ENCODE data around the gene ETS1.
A peak's percentile ranks its signal among the peaks of the same experiment; 100 is the strongest.

The ETS1 gene

GRCh38 chr11:128480665-128481064 lies 106.7 kb downstream of the ETS1 start:
- H3K4me3 ChIP-seq (ENCODE audit: low read depth, low read length), result no peak overlapping the region
- TF ChIP-seq MYC (IDR thresholded peaks at IDR 0.05; ENCODE audit: low read depth, low read length) (no peak), CTCF (IDR thresholded peaks at IDR 0.05; ENCODE audit: low read depth, low read length) (no peak), POLR2A (IDR thresholded peaks at IDR 0.05; ENCODE audit: extremely low read depth, insufficient read length) (no peak)
- TF ChIP-seq, protein P1, sequence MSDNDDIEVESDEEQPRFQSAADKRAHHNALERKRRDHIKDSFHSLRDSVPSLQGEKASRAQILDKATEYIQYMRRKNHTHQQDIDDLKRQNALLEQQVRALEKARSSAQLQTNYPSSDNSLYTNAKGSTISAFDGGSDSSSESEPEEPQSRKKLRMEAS (IDR thresholded peaks at IDR 0.05; ENCODE audit: low read depth, low read length), result no peak
- no peak for DNase-seq (ENCODE audit: low read depth)

DNA sequence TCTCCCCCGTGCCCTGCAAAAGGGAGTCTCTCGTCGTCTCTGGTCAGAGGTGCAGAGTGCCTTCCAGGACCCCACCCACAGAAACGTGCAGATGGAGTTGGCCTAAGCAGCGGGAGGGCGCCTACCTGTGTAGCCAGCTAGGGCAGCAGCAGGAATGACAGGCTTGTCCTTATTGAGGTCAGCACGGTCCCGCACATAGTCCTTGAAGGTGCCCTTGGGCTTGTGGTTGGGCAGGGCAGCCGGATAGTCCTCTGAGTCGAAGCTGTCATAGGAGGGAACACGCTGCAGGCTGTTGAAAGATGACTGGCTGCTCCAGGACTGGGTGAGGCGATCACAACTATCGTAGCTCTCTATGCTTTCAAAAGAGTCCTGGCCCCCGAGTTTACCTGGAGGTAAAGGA lies 107.3 kb downstream of the ETS1 start:
- H3K4me3 ChIP-seq (ENCODE audit: low read depth, low read length), result no peak overlapping the region
- peak; percentile 29 for DNase-seq (ENCODE audit: low read depth)
- TF ChIP-seq CTCF (IDR thresholded peaks at IDR 0.05; ENCODE audit: low read depth, low read length) (no peak), MYC (IDR thresholded peaks at IDR 0.05; ENCODE audit: low read depth, low read length) (no peak), POLR2A (IDR thresholded peaks at IDR 0.05; ENCODE audit: extremely low read depth, insufficient read length) (no peak)
- TF ChIP-seq, protein P1 (IDR thresholded peaks at IDR 0.05; ENCODE audit: low read depth, low read length), result no peak

DNA sequence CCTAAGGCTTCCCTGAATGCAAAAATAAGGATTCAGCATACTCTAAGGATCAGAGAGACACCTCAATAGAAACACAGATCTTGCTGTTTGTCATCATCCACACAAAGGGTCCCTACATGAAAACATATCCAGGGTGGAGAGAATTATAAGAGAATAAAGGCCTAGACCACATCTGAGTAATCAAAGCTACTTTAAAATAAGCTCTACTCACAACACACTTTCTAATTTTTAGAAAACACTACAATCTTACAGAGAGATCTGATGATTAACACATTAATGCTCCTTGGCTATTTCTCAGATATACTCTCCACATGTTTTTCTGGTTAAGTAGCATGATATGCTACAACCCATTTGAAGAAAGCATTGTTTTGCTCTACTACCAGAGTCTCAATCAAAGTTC lies 108.2 kb downstream of the ETS1 start:
- H3K4me3 ChIP-seq (ENCODE audit: low read depth, low read length), result no peak overlapping the region
- TF ChIP-seq CTCF (IDR thresholded peaks at IDR 0.05; ENCODE audit: low read depth, low read length) (no peak), MYC (IDR thresholded peaks at IDR 0.05; ENCODE audit: low read depth, low read length) (no peak), POLR2A (IDR thresholded peaks at IDR 0.05; ENCODE audit: extremely low read depth, insufficient read length) (no peak)
- TF ChIP-seq, protein P1 (IDR thresholded peaks at IDR 0.05; ENCODE audit: low read depth, low read length), result no peak
- no peak for DNase-seq (ENCODE audit: low read depth)

GRCh38 chr11:128478305-128478704 lies 109.1 kb downstream of the ETS1 start:
- TF ChIP-seq, protein P1 (IDR thresholded peaks at IDR 0.05; ENCODE audit: low read depth, low read length), result no peak
- TF ChIP-seq CTCF (IDR thresholded peaks at IDR 0.05; ENCODE audit: low read depth, low read length) (no peak), POLR2A (IDR thresholded peaks at IDR 0.05; ENCODE audit: extremely low read depth, insufficient read length) (no peak), MYC (IDR thresholded peaks at IDR 0.05; ENCODE audit: low read depth, low read length) (no peak)
- H3K4me3 ChIP-seq (ENCODE audit: low read depth, low read length), result no peak overlapping the region
- DNase-seq (ENCODE audit: low read depth), result no peak

DNA sequence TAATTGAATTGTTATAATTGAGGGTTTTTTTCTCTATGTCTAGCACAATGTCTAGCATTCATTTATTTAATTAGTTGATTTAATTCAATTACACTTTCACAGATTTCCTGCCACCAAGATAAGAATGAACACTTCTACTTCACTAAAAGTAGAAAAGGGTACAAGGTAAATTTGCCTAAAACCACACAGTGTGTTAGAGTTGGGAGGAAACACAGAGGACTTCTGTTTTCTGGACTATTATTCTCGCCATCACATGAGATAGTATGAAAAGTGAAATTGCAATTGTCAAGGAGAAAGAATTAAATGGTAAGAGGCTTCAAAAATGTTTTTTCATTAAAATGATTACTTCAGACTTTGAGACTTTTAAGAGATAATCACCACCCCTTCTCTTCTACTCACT lies 109.5 kb downstream of the ETS1 start:
- no peak overlapping the region for H3K4me3 ChIP-seq (ENCODE audit: low read depth, low read length)
- TF ChIP-seq, protein P1 (IDR thresholded peaks at IDR 0.05; ENCODE audit: low read depth, low read length), result no peak
- TF ChIP-seq POLR2A (IDR thresholded peaks at IDR 0.05; ENCODE audit: extremely low read depth, insufficient read length) (no peak), CTCF (IDR thresholded peaks at IDR 0.05; ENCODE audit: low read depth, low read length) (no peak)
- peak; percentile 25 for DNase-seq (ENCODE audit: low read depth)

DNA sequence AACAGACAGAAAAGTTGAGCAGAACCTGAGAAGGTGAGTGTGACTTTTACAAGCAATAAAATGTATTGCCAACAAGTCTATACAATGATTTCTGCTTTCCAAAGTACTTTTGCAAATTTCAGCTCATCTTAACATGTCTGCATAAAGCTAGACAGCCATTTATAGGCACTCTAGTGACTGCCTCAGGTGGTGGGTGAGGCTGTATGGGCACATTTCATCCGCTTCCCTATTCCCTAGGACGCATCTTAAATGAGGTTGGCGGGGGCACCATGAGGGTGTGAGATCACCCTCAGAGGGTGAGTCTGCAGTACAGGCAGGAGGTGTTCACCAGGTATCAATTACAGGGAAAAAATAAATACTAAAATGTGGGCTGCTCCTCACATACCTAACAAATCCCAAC lies 110.1 kb downstream of the ETS1 start:
- DNase-seq (ENCODE audit: low read depth), result peak; percentile 32
- no peak overlapping the region for H3K4me3 ChIP-seq (ENCODE audit: low read depth, low read length)
- TF ChIP-seq POLR2A (IDR thresholded peaks at IDR 0.05; ENCODE audit: extremely low read depth, insufficient read length) (no peak), MYC (IDR thresholded peaks at IDR 0.05; ENCODE audit: low read depth, low read length) (no peak), CTCF (IDR thresholded peaks at IDR 0.05; ENCODE audit: low read depth, low read length) (no peak)
- TF ChIP-seq, protein P1 (IDR thresholded peaks at IDR 0.05; ENCODE audit: low read depth, low read length), result no peak
